Keratinocyte (primary cell): ENCODE data around the gene TAF4. TPM values are rescaled to one million over a fixed set of nuclear protein-coding genes. Genes with fewer than 3 reads are reported as not detected.

Source experiments
- DNase-seq: peaks from one replicate; pipeline ENCODE4 v3.0.0-alpha.2; 2011; ENCODE audit warnings: low read depth, missing footprints, low spot score
- FAIRE-seq: peaks from 2 replicates; lab custom pipeline; 2011; peaks lifted over from hg19 to GRCh38; lab: Jason Lieb, UNC
- H2AFZ ChIP-seq: 2 replicates; pipeline ENCODE4 v1.6.0; 2012; ENCODE audit warnings: low read length, control low read depth, inconsistent platforms; ENCODE audit not compliant: control insufficient read depth
- H3K27ac ChIP-seq: 2 replicates; pipeline ENCODE4 v1.5.1; 2011; ENCODE audit warnings: low read length; ENCODE audit not compliant: control insufficient read depth, insufficient read depth
- H3K27me3 ChIP-seq: 3 replicates; pipeline ENCODE4 v1.6.0; 2011; ENCODE audit warnings: low read length; ENCODE audit not compliant: control insufficient read depth, insufficient read depth; ENCODE audit errors: extremely low read depth
- H3K36me3 ChIP-seq, 2 experiments: 2 replicates in 1 of 2; 3 replicates in 1 of 2; pipeline ENCODE4 v1.5.1; 2011; ENCODE audit warnings: low read length in 2 of 2, mild to moderate bottlenecking in 1 of 2; ENCODE audit not compliant: control insufficient read depth in 2 of 2, insufficient read depth in 2 of 2; ENCODE audit errors: extremely low read depth in 1 of 2
- H3K4me1 ChIP-seq: 3 replicates; pipeline ENCODE4 v1.5.1; 2011; ENCODE audit warnings: low read length; ENCODE audit not compliant: control insufficient read depth, insufficient read depth; ENCODE audit errors: extremely low read depth
- H3K4me2 ChIP-seq: 3 replicates; pipeline ENCODE4 v1.6.0; 2011; ENCODE audit warnings: low read depth, low read length; ENCODE audit not compliant: control insufficient read depth, insufficient read depth; ENCODE audit errors: extremely low read depth
- H3K4me3 ChIP-seq, 3 experiments: fragments of 200-600 bp in 1 of 3; sonication (generic) in 1 of 3; 2 replicates in 2 of 3; 3 replicates in 1 of 3; pipeline ENCODE4 v1.5.1; 2011 to 2016; ENCODE audit warnings: low read length in 3 of 3, mild to moderate bottlenecking in 3 of 3, control low read depth in 2 of 3, inconsistent platforms in 1 of 3, low read depth in 1 of 3, mixed read lengths in 1 of 3, mixed run types in 1 of 3, moderate library complexity in 1 of 3; ENCODE audit not compliant: control insufficient read depth in 2 of 3, insufficient read depth in 2 of 3; ENCODE audit errors: extremely low read depth in 1 of 3
- H3K79me2 ChIP-seq: 2 replicates; pipeline ENCODE4 v1.6.0; 2012; ENCODE audit warnings: low read length; ENCODE audit not compliant: control insufficient read depth, insufficient read depth
- H3K9ac ChIP-seq: 3 replicates; pipeline ENCODE4 v1.6.0; 2011; ENCODE audit warnings: low read length; ENCODE audit not compliant: control insufficient read depth, insufficient read depth; ENCODE audit errors: extremely low read depth
- H3K9me1 ChIP-seq: 3 replicates; pipeline ENCODE4 v1.6.0; 2011; ENCODE audit warnings: low read length; ENCODE audit not compliant: control insufficient read depth, insufficient read depth; ENCODE audit errors: extremely low read depth
- H3K9me3 ChIP-seq: 2 replicates; pipeline ENCODE4 v1.5.1; 2012; ENCODE audit warnings: low read depth, low read length; ENCODE audit not compliant: control insufficient read depth
- H4K20me1 ChIP-seq: 3 replicates; pipeline ENCODE4 v1.6.0; 2011; ENCODE audit warnings: low read length; ENCODE audit not compliant: control insufficient read depth, insufficient read depth; ENCODE audit errors: extremely low read depth
- CTCF ChIP-seq, 3 experiments: IDR thresholded peaks in 1 of 3; conservative IDR thresholded peaks in 1 of 3; optimal IDR thresholded peaks in 1 of 3; 2 replicates in 2 of 3; 3 replicates in 1 of 3; pipeline versions ENCODE3 to v1.5.1; 2011; ENCODE audit warnings: low read length in 3 of 3, mild to moderate bottlenecking in 3 of 3, moderate library complexity in 2 of 3, control low read depth in 1 of 3, inconsistent platforms in 1 of 3; ENCODE audit not compliant: insufficient read depth in 2 of 3; ENCODE audit errors: extremely low read depth in 1 of 3
- EZH2 ChIP-seq: IDR thresholded peaks from one replicate; pipeline ENCODE4 v1.6.1; 2012; ENCODE audit warnings: inconsistent platforms, mild to moderate bottlenecking, low read length, moderate library complexity
- dilution Hi-C: fragments of 300-500 bp; cut with MboI; formaldehyde crosslinking; loops from one replicate; pipeline ENCODE4 v1.7.0; 2020; ENCODE audit warnings: low sequenced_read_pairs; ENCODE audit not compliant: extremely low pct_ligation_motif_present
- polyA plus RNA-seq, 5 experiments: library from polyadenylated mRNA; depleted of rRNA in 3 of 5; stranded (reverse) in 3 of 5; stranded (forward) in 1 of 5; unstranded in 1 of 5; fragments of >200 nt; gene quantifications; 1 replicate in 1 of 5; 2 replicates in 3 of 5; 3 replicates in 1 of 5; pipeline versions ENCODE4 v1.2.1 to v1.2.3, GENCODE V29; 2011 to 2012; ENCODE audit warnings: missing spikeins in 2 of 5, low read depth in 1 of 5, low replicate concordance in 1 of 5

TAF4 gene
- polyA plus RNA-seq, 1 donor (not counting 4 experiments of a cell fraction or from before 2014, with no cell fraction given), result 3.3 TPM

- Histone ChIP-seq H4K20me1 (peaks cover 2% of the 10 kb centered on the region), H3K79me2 (no peaks in the 10 kb centered on the region), H3K27me3 (peaks cover 42% of the 10 kb centered on the region), H3K9me1 (no peaks in the 10 kb centered on the region), H3K36me3 (no peaks in the 10 kb centered on the region), H3K4me1 (no peaks in the 10 kb centered on the region), H3K27ac (no peak overlapping the region), H3K9me3 (no peaks in the 10 kb centered on the region), H3K4me3 (no peak overlapping the region), H2AFZ (no peak overlapping the region), H3K9ac (no peak overlapping the region), H3K4me2 (no peak overlapping the region)
- FAIRE-seq (no peak), DNase-seq (no peak)
- TF ChIP-seq CTCF (optimal IDR thresholded peaks at IDR 0.05 in 1 of 3, IDR thresholded peaks at IDR 0.05 in 1 of 3, conservative IDR thresholded peaks at IDR 0.05 in 1 of 3; ENCODE audit: extremely low read depth in 1 of 3, insufficient read depth in 2 of 3, low read length in 3 of 3) (no peak), EZH2 (no peak)
- dilution Hi-C loops, result no loop called here
Observed at GRCh38 chr20:61965606-61966491, 99.8 kb downstream of the TAF4 start.

- Histone ChIP-seq H2AFZ (no peak overlapping the region), H3K4me1 (no peaks in the 10 kb centered on the region), H4K20me1 (peaks cover 2% of the 10 kb centered on the region), H3K27ac (no peak overlapping the region), H3K36me3 (no peaks in the 10 kb centered on the region), H3K79me2 (no peaks in the 10 kb centered on the region), H3K9me3 (no peaks in the 10 kb centered on the region), H3K4me2 (no peak overlapping the region), H3K4me3 (no peak overlapping the region), H3K9me1 (no peaks in the 10 kb centered on the region), H3K27me3 (peaks cover 42% of the 10 kb centered on the region), H3K9ac (no peak overlapping the region)
- FAIRE-seq (no peak), DNase-seq (no peak)
- dilution Hi-C loops, result no loop called here
- peak; percentile 99 for TF ChIP-seq EZH2
- TF ChIP-seq CTCF (optimal IDR thresholded peaks at IDR 0.05 in 1 of 3, IDR thresholded peaks at IDR 0.05 in 1 of 3, conservative IDR thresholded peaks at IDR 0.05 in 1 of 3; ENCODE audit: extremely low read depth in 1 of 3, insufficient read depth in 2 of 3, low read length in 3 of 3), result no peak
Observed at GRCh38 chr20:61964675-61965605, 100.7 kb downstream of the TAF4 start.
